ACHN (cell line): Measurements from ENCODE around the gene IL10RB.
"Not testable (repeated sequence)": the region's sequence is repeated elsewhere in the genome, so short reads cannot be mapped to it uniquely, and the experiment has no call there.

Source experiments
- DNase-seq: peaks from one replicate; pipeline ENCODE4 v3.0.0-alpha.2; 2015
- in situ Hi-C: cut with HindIII; loops from 2 replicates; pipeline ENCODE4 v1.10.0; 2017; ENCODE audit warnings: low sequenced_read_pairs, low pct_ligation_motif_present, low pct_unique_long_range_greater_than_20kb

Gene IL10RB

DNA sequence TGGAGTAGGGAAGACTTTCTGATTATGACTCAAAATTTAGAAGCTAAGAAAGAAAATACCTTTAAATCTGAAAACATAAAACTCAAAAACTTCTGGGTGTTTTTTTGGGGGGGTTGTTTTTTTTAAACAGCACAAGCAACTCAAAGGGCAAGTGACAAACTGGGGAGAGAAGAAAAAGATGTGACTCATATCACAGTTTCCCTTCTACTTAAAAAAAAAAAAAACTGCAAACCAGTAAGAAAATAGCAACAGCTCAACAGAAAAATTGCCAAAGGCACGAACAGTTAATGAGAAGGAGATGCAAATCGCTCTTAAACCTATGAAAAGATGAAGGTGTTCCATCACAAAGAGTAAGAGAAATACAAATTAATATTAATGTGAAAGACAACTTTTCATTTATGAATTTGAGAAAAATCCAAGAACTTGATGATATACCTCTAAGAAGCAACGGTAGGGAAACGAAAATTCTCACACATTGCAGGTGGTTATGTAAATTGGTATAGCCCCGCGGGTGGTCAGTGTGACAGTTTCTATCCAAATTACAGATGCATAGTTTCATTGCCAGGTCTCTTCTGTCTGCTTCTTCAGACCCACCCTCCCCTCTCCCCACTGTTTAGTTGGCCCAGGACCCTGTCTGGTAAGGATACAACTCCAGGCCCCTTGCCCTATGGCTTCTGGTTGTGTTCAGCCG, 27.5 kb upstream of the IL10RB start:
- no peak for DNase-seq
- in situ Hi-C loops = no loop called here

GRCh38 chr21:33239559-33240127, 26.5 kb upstream of the IL10RB start:
- DNase-seq, in situ Hi-C loops: not testable (repeated sequence)

DNA sequence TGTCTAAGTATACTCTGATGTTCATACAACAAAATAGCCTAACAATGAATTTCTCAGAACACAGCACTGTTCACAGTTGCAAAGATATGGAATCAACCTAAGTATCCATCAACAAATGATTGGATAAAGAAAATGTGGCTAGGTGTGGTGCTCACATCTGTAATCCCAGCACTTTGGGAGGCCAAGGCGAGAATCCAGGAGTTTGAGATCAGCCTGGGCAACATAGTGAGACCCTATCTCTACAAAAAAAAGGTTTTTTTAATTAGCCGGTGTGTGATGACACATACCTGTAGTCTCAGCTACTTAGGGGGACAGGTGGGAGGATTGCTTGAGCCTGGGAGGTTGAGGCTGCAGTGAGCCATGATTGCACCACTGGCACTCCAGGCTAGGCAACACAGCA, 25.8 kb upstream of the IL10RB start:
- in situ Hi-C loops = no loop called here
- DNase-seq = no peak

- in situ Hi-C loops = no loop called here
- DNase-seq = no peak
Observed at GRCh38 chr21:33241846-33242245, 24.3 kb upstream of the IL10RB start.

DNA sequence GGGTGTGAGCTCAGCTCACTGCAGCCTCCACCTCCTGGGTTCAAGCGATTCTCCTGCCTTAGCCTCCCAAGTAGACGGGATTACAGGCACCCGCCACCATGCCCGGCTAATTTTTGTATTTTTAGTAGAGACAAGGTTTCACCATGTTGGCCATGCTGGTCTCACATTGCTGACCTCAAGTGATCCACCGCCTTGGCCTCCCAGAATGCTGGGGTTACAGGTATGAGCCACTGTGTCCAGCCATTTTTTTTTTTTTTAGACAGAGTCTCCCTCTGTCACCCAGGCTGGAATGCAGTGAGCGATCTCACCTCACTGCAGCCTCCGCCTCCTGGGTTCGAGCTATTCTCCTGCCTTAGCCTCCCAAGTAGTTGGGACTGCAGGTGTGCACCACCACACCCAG, 23.3 kb upstream of the IL10RB start:
- DNase-seq, in situ Hi-C loops: not testable (repeated sequence)

DNA sequence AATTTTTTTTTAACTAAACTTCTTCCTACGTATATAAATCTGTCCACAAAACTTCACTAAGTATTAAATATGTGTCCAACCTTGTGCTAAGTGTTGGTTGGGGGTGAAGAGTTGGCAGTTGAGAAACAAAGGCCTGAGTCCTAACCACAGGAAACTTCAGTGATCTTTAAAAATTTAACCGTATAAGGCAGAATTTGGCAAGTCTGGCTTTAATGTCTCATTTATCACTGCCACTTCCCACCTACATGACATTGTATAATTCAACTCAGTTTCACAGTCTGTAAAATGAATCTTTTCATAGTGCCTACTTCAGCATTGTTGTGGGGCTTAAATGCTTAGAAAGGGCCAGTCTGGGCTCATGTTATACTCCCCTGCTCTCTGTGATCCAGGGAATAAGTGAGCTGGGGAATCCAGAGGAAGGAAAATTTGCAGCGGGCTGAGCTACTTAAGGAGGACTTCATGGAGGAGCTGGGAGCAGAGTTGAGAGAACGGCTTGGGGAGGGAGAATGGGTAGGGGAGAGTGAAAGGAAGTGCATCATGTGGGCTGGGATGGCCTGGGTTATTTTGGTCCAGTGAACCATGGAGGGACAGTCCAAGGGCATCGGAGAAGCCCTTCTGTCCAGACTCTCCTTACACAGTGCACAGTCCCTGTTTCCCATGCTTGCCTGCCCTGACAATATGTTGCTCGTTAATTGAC, 21.9 kb upstream of the IL10RB start:
- no peak for DNase-seq

GRCh38 chr21:33244779-33245105, 21.4 kb upstream of the IL10RB start:
- no peak for DNase-seq
- in situ Hi-C loops = no loop called here

More for the DNA sequence above, 21.9 kb upstream of the IL10RB start:
- in situ Hi-C loops = no loop called here

GRCh38 chr21:33245289-33245918, 20.8 kb upstream of the IL10RB start:
- no peak for DNase-seq

GRCh38 chr21:33246506-33246905, 19.7 kb upstream of the IL10RB start:
- no peak for DNase-seq
- in situ Hi-C loops = no loop called here

More at GRCh38 chr21:33245289-33245918, 20.8 kb upstream of the IL10RB start:
- in situ Hi-C loops = no loop called here

GRCh38 chr21:33246963-33247362, 19.2 kb upstream of the IL10RB start:
- DNase-seq = no peak
- in situ Hi-C loops = no loop called here

- no peak for DNase-seq
- in situ Hi-C loops = no loop called here
Observed at GRCh38 chr21:33247599-33247998, 18.6 kb upstream of the IL10RB start.

DNA sequence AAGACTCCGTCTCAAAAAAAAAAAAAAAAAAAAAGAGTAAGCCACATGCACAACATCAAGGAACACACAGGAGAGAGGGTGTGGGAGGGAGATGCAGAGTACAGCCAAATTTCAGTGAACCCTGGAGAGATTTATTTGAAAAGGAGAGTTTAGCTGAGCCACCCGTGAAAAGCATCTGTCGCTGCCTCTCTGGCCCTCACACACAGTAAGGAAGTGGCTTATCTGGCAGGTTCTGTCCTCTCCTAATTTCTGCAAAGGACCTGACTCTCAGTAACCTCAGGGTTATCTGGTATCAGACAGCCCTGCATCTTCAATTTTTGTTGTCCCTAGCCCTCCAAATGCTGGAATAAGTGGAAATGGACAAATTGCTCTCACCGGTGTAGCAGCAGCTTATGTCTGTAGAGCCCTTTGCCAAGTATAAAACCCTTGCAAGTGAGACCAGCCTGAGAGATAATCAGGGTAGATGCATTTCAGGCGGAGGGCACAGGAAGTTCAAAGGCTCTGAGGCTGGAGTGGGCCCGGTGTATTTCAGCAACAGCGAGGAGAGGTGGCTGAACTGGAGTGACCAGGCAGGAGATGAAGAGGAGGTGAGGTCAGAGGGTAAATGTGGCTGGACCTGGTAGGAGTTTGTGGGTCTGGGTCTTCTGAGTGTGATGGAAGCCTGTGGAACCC, 16.7 kb upstream of the IL10RB start:
- DNase-seq = no peak
- in situ Hi-C loops = no loop called here

GRCh38 chr21:33251119-33251518, 15.0 kb upstream of the IL10RB start:
- in situ Hi-C loops = no loop called here
- no peak for DNase-seq

- in situ Hi-C loops, DNase-seq: not testable (repeated sequence)
Observed at GRCh38 chr21:33253382-33253781, 12.8 kb upstream of the IL10RB start.

DNA sequence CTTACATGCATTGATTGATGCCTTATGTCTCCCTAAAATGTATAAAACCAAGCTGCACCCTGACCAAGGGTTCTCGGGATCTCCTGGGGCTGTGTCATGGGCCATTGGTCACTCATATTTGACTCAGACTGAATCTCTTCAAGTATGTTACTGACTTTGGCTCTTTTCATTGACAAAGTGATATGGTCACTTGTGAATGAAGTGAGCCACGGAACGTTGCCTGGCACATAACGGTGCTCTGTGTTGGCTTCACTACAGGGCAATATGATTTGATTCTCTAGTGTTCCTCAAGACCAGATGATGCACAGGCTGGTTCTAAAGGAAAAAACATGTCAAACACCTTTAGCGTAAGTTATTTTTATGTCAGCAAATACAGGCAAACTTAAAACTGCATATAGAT, 11.4 kb upstream of the IL10RB start:
- in situ Hi-C loops = no loop called here
- DNase-seq = peak; percentile 18

DNA sequence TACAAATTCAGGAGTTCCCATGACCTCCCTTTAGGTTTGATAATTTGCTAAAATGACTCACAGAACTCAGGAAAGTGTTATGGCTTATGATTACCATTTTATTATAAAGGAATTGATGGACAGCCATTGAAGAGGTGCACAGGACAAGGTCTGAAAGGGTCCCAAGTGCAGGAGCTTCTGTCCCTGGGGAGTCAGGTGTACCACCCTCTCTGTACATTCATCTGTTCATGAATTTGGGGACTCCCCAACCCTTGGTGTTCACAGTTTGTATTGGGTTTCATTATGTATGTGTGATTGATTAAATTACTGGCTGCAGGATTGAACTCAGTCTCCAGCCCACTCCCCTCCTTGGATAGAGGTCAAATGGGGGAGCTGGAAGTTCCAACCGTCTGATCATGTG, 10.8 kb upstream of the IL10RB start:
- no peak for DNase-seq
- in situ Hi-C loops = no loop called here

DNA sequence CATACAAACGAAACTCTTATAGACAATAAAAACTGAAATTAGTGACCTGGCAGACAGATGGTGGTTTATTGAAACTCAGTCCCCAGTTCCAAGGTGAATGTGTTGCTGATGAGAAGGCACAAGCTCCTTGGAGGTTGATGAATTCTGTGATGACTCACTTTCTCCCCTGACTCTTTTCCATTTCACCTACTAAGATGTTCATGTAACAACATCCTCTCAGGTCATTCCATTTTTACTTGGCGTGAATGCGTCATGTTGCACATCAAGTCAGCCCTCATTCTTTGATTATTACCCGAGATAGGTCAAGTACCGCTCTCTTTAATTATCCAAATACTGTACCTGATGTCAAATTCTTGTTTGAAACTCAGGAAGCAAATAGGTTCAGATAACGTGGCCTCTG, 10.1 kb upstream of the IL10RB start:
- DNase-seq = no peak
- in situ Hi-C loops = no loop called here

DNA sequence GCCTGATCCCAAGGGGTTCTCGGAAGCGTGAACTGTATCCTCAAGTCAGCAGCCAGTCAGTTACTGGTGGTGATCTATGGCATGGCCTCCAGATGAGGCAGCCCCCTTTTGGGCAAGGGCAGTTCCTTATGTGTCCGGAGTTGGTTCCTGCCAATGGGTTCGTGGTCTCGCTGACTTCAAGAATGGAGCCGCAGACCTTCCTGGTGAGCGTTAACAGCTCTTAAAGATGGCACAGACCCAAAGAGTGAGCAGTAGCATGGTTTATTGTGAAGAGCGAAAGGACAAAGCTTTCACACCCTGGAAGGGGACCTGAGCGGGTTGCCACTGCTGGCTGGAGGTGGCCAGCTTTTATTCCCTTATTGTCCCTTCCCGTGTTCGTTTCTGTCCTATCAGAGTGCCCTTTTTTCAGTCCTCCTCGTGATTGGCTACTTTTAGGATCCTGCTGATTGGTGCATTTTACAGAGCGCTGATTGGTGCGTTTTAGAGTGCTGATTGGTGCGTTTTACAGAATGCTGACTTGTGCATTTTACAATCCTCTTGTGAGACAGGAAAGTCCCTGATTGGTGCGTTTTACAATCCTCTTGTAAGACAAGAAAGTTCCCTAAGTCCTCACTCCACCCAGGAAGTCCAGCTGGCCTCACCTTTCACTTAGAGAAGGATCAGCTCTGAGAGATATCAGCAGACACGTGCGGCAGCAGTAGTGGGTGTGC, 8.9 kb upstream of the IL10RB start:
- DNase-seq = no peak
- in situ Hi-C loops = no loop called here
